Suprapubic skin (tissue), 3 donors: Measurements from ENCODE around the gene IRGQ.
A peak's percentile ranks its signal among the peaks of the same experiment; 100 is the strongest.

Experiments
- CTCF ChIP-seq, 2 donors: fragments of 200-600 bp in 1 of 2; fragments of 450-650 bp in 1 of 2; sonication (generic) in 1 of 2; IDR thresholded peaks; one replicate each; pipeline ENCODE4 v1.5.1; 2016 to 2019; ENCODE audit warnings: antibody characterized with exemption in 2 of 2, mild to moderate bottlenecking in 1 of 2, moderate library complexity in 1 of 2
- POLR2AphosphoS5 ChIP-seq, 3 donors: sonication (generic); formaldehyde crosslinking; IDR thresholded peaks; one replicate each; pipeline ENCODE4 v1.6.1; 2017; ENCODE audit warnings: antibody characterized with exemption in 3 of 3

GRCh38 chr19:43595999-43596841 lies at the start of gene IRGQ, which contains the start of gene ZNF576:
- no peak for TF ChIP-seq CTCF (IDR thresholded peaks at IDR 0.05)
- peak; percentile 27 to 86 (median 77) for TF ChIP-seq POLR2AphosphoS5 (IDR thresholded peaks at IDR 0.05)
